B cell (primary cell): ENCODE data around the gene DAAM2.

Source experiments
- CTCF ChIP-seq: fragments of 200-600 bp; IDR thresholded peaks from one replicate; pipeline ENCODE4 v1.8.0; 2022; ENCODE audit warnings: antibody characterized with exemption, mild to moderate bottlenecking
- EZH2 ChIP-seq: IDR thresholded peaks from 2 replicates; pipeline ENCODE4 v1.6.1; 2012; ENCODE audit warnings: borderline replicate concordance, low read depth, mild to moderate bottlenecking, moderate library complexity, low read length; ENCODE audit not compliant: insufficient read depth, poor library complexity, severe bottlenecking

- TF ChIP-seq CTCF (no peak), EZH2 (no peak)
Observed at GRCh38 chr6:39902136-39902535, 110.0 kb downstream of the DAAM2 start.
